MM.1S (cell line): ENCODE results near the gene ZNF574.
"Not testable (repeated sequence)": the region's sequence is repeated elsewhere in the genome, so short reads cannot be mapped to it uniquely, and the experiment has no call there.

Source experiments
- DNase-seq: peaks from one replicate; pipeline ENCODE4 v3.0.0-alpha.2; 2015
- H2AFZ ChIP-seq: fragments of 300-600 bp; sonication (generic); 2 replicates; pipeline ENCODE4 v1.6.0; 2016; ENCODE audit warnings: antibody characterized with exemption, low read length
- H3F3A ChIP-seq: fragments of 300-600 bp; sonication (generic); 2 replicates; pipeline ENCODE4 v1.6.1; 2016; ENCODE audit warnings: mild to moderate bottlenecking, antibody characterized with exemption, low read length, moderate library complexity, mixed read lengths; ENCODE audit not compliant: insufficient read depth
- H3K27ac ChIP-seq: fragments of 300-600 bp; sonication (generic); 2 replicates; pipeline ENCODE4 v1.5.1; 2016; ENCODE audit warnings: mild to moderate bottlenecking, low read length
- H3K27me3 ChIP-seq: fragments of 300-600 bp; sonication (generic); replicated peaks from 2 replicates; pipeline ENCODE4 v1.6.0; 2016; ENCODE audit warnings: low read length; ENCODE audit not compliant: insufficient read depth
- H3K36me3 ChIP-seq: fragments of 300-600 bp; sonication (generic); replicated peaks from 2 replicates; pipeline ENCODE4 v1.6.1; 2016; ENCODE audit warnings: mild to moderate bottlenecking, low read length, mixed read lengths; ENCODE audit not compliant: insufficient read depth
- H3K4me1 ChIP-seq: fragments of 300-600 bp; sonication (generic); 2 replicates; pipeline ENCODE4 v1.6.1; 2016; ENCODE audit warnings: low read length, mixed read lengths
- H3K4me2 ChIP-seq: fragments of 300-600 bp; sonication (generic); 2 replicates; pipeline ENCODE4 v1.6.0; 2016; ENCODE audit warnings: low read depth, low read length
- H3K4me3 ChIP-seq: fragments of 300-600 bp; sonication (generic); 2 replicates; pipeline ENCODE4 v1.5.1; 2016; ENCODE audit warnings: low read length, mixed read lengths
- H3K79me2 ChIP-seq: fragments of 300-600 bp; sonication (generic); 2 replicates; pipeline ENCODE4 v1.6.1; 2016; ENCODE audit warnings: mixed run types, low read length, mixed read lengths
- H3K9ac ChIP-seq: fragments of 300-600 bp; sonication (generic); 2 replicates; pipeline ENCODE4 v1.6.1; 2016; ENCODE audit warnings: low read length, mixed read lengths
- H3K9me2 ChIP-seq: fragments of 300-600 bp; sonication (generic); replicated peaks from 2 replicates; pipeline ENCODE4 v1.6.1; 2016; ENCODE audit warnings: mild to moderate bottlenecking, low read length, mixed read lengths; ENCODE audit not compliant: insufficient read depth
- H3K9me3 ChIP-seq: fragments of 300-600 bp; sonication (generic); replicated peaks from 2 replicates; pipeline ENCODE4 v1.6.1; 2016; ENCODE audit warnings: mild to moderate bottlenecking, low read length, mixed read lengths; ENCODE audit not compliant: insufficient read depth
- H4K20me1 ChIP-seq: fragments of 300-600 bp; sonication (generic); 2 replicates; pipeline ENCODE4 v1.6.1; 2016; ENCODE audit warnings: mild to moderate bottlenecking, low read length, moderate library complexity, mixed read lengths; ENCODE audit not compliant: insufficient read depth
- CTCF ChIP-seq: fragments of 300-600 bp; sonication (generic); IDR thresholded peaks from 2 replicates; pipeline ENCODE4 v1.5.1; 2016; ENCODE audit warnings: antibody characterized with exemption, low read length, mixed read lengths
- EZH2 ChIP-seq: fragments of 300-600 bp; sonication (generic); optimal IDR thresholded peaks from 2 replicates; pipeline ENCODE3; 2017; ENCODE audit warnings: low read depth, mild to moderate bottlenecking, antibody characterized with exemption, low read length, mixed read lengths
- EZH2phosphoT487 ChIP-seq: fragments of 300-600 bp; sonication (generic); IDR thresholded peaks from 2 replicates; pipeline ENCODE4 v1.6.1; 2018; ENCODE audit warnings: antibody characterized with exemption, low read length

Gene ZNF574

GRCh38 chr19:42032431-42032830 lies 43.5 kb upstream of the ZNF574 start:
- Histone ChIP-seq H3F3A (no peaks in the 10 kb centered on the region), H3K9me2 (no peaks in the 10 kb centered on the region), H2AFZ (no peak overlapping the region), H3K4me3 (no peak overlapping the region), H4K20me1 (no peaks in the 10 kb centered on the region), H3K4me1 (peaks cover 4% of the 10 kb centered on the region), H3K27ac (no peak overlapping the region), H3K79me2 (no peaks in the 10 kb centered on the region), H3K36me3 (no peaks in the 10 kb centered on the region), H3K27me3 (peaks cover 48% of the 10 kb centered on the region; the same call in 1 of the 2 replicates), H3K9me3 (no peaks in the 10 kb centered on the region), H3K9ac (no peak overlapping the region), H3K4me2 (no peak overlapping the region)
- no peak for DNase-seq
- TF ChIP-seq CTCF (no peak), EZH2phosphoT487 (no peak), EZH2 (no peak)

DNA sequence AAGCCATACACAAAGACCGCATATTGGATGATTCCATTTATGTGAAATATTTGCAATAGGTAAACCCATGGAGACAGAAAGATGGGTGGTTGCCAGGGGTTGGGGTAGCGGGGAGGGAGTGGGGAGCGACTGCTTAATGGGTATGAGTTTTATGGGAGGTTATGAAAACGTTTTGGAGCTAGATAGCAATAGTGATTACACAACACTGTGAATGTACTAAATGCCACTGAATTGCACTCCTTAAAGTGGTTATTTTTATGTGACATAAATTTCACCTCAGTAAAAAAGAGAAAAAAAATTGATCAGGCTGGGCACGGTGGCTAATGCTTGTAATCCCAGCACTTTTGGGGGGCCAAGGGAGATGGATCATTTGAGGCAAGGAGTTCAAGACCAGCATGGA lies 42.6 kb upstream of the ZNF574 start:
- H3K4me3 ChIP-seq: no peak overlapping the region
- TF ChIP-seq EZH2phosphoT487: no peak
- TF ChIP-seq EZH2: no peak
- no peak for TF ChIP-seq CTCF
- H3K9me2 ChIP-seq: no peaks in the 10 kb centered on the region
- H4K20me1 ChIP-seq: no peaks in the 10 kb centered on the region
- H3K4me2 ChIP-seq: no peak overlapping the region
- no peak overlapping the region for H3K9ac ChIP-seq
- H3K9me3 ChIP-seq: no peaks in the 10 kb centered on the region
- no peaks in the 10 kb centered on the region for H3K36me3 ChIP-seq
- H3K27me3 ChIP-seq: peaks cover 47% of the 10 kb centered on the region; the same call in 1 of the 2 replicates
- DNase-seq: no peak
- H3K79me2 ChIP-seq: no peaks in the 10 kb centered on the region
- H3F3A ChIP-seq: no peaks in the 10 kb centered on the region
- peaks cover 4% of the 10 kb centered on the region for H3K4me1 ChIP-seq
- no peak overlapping the region for H2AFZ ChIP-seq
- H3K27ac ChIP-seq: no peak overlapping the region

DNA sequence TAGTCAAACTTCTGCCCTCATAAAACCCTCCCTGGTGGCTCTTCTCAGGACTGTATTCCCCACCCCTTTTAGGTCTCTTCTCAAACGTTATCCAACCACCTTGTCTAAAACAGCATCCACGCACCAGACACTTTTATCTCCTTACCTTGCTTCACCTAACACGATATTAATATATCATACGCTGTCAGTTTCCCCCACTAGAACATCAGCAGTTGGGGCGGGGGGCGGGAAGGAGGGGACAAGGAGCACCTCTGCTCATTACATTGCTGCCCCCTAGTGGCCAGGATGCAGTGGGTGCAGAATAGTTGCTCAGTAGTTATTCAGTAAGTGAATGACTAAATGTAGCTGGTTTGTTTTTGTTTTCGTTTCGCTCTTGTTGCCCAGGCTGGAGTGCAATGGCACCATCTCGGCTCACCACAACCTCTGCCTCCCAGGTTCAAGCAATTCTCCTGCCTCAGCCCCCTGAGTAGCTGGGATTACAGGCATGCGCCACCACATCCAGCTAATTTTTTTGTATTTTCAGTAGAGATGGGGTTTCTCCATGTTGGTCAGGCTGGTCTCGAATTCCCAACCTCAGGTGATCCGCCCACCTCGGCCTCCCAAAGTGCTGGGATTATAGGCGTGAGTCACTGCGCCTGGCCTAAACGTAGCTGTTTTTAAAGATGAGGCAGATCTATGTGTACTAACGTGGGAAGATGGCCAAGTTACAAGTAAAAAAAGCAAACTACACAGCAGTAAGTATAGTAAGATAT lies 41.1 kb upstream of the ZNF574 start:
- not testable (repeated sequence) for H3K27ac ChIP-seq, H3K4me1 ChIP-seq, H3K36me3 ChIP-seq, H3K9me3 ChIP-seq, H3K9me2 ChIP-seq, H3F3A ChIP-seq, H3K79me2 ChIP-seq, H4K20me1 ChIP-seq
- TF ChIP-seq CTCF: peak; percentile 87
- DNase-seq: peak; percentile 90
- H3K9ac ChIP-seq: peak overlapping the region; percentile 17; the same call in 1 of the 2 replicates
- peaks cover 38% of the 10 kb centered on the region; the same call in 1 of the 2 replicates for H3K27me3 ChIP-seq
- peak overlapping the region; percentile 54 for H3K4me3 ChIP-seq
- H2AFZ ChIP-seq: peak overlapping the region; percentile 88
- H3K4me2 ChIP-seq: peak overlapping the region; percentile 85
